NCI-H1436 treated with DMSO at 0.1 percent for 48 hours (cell line): ENCODE measurements around the gene COL9A2.
"Not testable (repeated sequence)": the region's sequence is repeated elsewhere in the genome, so short reads cannot be mapped to it uniquely, and the experiment has no call there.

ENCODE experiments used
- DNase-seq: peaks from one replicate; lab custom pipeline; 2025; lab: John Stamatoyannopoulos, UW

The COL9A2 gene

DNA sequence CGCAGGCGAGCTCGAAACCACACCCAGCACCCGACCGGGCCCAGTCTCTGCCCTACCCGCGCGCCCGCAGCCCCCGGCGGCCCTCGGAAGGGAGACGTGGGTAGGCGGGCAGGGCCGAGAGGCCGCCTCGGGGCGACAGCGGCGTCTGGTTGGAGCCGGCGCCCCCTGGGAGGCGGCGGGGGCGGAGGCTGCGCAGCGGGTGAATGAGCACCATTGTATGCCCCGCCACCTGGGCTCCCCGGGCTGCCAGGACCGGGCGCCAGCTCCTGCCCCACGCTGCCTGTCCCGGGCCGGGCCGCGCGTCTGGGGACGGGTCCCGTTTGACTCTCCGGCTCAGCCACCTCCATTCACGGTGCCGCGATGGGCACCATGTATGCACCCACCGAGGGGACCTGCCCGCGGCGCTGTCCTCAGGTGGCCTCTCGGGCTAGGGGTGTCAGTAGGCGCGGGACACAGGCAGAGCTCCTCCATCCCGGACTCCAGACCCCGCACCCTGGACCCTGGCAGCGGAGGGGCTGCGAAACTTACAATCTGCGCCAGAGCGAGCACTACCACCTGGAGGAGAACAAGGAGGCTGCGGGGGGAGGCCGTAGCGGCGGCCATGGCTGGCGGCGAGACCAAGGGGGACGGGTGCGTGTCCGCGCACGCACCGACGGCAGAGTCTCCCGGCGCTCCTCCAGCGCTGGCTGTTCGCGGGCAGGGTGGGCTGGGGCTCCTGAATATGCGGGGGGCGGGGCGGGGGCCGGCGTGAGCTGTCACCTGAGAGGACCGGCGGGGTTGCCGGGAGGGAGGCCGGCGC lies at the start of gene COL9A2:
Gene COL9A2, minus strand, starts transcription at position 692 of the 799 bp plus-strand sequence. Its CDS starts 89 bp downstream, at position 603.
- DNase-seq, result no peak

DNA sequence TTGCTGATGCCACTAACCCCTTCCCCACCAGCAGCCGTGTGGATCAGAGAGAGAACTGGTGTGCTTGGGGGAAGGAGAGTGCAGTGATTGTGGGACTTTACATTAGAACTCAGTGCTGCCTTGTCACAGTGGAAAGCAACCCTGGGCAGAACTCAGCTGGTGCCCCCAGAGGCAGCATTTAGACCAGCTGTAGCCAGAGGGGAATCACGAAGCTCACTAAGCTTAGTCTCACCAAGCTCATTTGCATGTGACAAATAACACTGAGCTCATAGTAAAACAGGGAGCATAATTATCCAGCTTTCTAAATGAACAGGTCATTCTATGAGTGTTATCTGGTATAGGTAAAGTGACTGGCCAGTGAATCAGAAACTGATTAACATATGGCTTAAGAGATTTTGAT lies 46.6 kb upstream of the COL9A2 start:
- DNase-seq, result no peak

GRCh38 chr1:40362699-40363098 lies 45.6 kb upstream of the COL9A2 start:
- DNase-seq, result no peak

GRCh38 chr1:40362199-40362598 lies 45.1 kb upstream of the COL9A2 start:
- DNase-seq, result no peak

DNA sequence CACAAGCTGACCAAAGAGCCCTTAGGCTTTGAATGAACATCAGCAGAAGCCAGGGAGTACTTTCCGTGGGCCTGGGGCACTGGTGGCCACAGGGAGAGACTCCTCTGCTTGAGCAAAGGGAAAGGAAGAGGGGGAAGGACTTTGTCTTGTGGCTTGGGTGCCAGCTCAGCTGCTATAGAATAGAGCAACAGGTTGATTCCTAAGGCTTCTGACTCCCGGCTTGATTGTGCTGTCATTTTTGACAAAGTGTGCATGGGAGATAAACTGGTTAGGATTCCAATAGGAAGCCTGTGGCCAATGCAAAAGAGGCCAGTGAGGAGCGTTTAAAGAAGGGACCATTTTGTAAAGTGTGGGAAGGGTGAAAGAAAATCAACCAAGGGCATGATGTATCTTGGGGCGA lies 44.6 kb upstream of the COL9A2 start:
- DNase-seq, result no peak

DNA sequence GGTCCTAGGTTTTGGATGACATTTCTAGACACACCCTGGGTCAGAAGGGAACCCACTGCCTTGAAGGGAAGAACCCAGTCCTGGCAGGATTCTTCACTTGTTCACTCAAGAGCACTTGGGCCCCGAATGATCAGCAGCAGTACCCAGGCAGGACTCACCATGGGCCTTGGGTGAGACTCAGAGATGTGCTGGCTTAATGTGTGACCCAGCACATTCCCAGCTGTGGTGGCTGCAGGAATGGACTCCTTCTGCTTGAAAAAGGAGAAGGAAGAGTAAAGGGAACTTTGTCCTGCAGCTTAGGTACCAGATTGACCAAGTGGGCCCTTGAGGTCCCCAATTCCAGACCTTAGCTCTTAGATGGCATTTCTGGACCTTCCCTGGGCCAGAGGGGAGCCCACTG lies 44.1 kb upstream of the COL9A2 start:
- DNase-seq, result no peak

DNA sequence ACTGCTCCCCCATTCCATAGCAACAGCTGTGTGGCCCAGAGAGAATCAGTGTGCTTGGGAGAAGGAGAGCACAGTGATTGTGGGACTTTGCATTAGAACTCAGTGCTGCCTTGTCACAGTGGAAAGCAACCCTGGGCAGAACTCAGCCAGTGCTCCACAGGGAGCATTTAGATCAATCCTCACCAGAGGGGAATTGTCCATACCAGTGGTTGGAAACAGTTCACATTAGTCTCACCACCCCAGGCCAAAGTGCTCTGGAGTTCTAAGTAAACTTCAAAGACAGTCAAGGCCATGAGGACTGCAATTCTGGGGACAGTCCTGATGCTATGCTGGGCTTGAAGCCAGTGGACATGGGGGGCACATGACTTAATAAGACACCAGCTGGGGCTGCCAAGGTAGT lies 43.5 kb upstream of the COL9A2 start:
- no peak for DNase-seq

- no peak for DNase-seq
These were observed 40.5 kb upstream of the COL9A2 start for GRCh38 chr1:40357625-40358024.

DNA sequence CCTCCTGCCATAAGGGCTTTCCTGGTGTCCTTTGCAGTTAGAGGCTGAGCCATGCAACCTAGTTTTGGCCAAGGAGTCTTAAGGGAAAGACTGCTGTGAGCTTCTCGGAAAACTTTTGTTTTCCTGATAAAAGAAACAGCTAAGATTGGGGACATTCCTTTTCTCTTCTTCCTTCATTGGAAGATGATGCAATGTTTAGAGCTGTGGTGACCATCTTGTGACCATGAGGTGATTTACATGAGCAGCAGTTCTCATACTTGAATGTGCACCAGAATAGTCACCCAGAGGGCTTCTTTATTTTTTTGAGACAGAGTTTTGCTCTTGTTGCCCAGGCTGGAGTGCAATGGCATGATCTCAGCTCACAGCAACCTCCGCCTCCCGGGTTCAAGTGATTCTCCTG lies 36.0 kb upstream of the COL9A2 start:
- DNase-seq, result no peak

DNA sequence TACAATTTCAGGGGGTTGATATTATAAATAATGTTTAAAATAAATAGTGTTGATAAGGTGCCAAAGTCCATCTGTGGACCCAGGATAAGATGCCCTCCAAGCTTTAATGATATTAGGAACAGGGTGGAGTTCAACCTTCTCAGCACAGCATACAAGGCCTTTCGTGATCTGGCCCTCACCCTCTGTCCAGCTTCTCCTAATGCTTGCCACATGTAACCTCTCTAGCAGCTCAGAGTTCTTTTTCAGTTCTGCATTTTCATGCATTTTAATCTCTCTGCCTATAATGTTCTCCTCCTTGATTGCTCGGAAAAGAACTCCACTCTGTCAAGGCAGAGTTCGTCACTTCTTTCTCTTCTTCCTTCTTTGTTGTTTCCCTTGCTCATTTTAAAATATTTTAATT lies 35.0 kb upstream of the COL9A2 start:
- DNase-seq, result no peak

- DNase-seq, result no peak
These were observed 34.0 kb upstream of the COL9A2 start for GRCh38 chr1:40351124-40351523.

GRCh38 chr1:40350391-40350790 lies 33.3 kb upstream of the COL9A2 start:
- no peak for DNase-seq

DNA sequence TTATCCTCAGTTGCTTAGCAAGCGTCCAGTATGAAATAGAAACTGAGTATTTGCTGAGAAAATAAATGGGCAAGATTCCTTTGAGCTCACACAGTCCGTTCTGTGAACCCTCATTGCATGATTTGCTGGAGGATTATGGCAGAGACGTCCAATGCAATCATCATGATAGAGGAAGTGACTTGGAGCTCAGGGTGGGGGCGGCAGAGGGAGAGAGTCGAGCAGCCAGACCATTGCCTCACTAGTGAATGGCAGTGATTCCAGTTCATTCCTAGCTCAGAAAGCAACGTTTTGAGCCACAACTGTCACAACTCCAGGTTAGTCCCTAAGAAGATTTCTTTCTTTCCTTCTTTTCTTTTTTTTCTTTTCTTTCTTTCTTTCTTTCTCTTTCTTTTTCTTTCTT lies 27.5 kb upstream of the COL9A2 start:
- DNase-seq, result no peak

- not testable (repeated sequence) for DNase-seq
These were observed 25.3 kb upstream of the COL9A2 start for GRCh38 chr1:40342381-40342717.

- no peak for DNase-seq
These were observed 24.6 kb upstream of the COL9A2 start for GRCh38 chr1:40341491-40342380.

DNA sequence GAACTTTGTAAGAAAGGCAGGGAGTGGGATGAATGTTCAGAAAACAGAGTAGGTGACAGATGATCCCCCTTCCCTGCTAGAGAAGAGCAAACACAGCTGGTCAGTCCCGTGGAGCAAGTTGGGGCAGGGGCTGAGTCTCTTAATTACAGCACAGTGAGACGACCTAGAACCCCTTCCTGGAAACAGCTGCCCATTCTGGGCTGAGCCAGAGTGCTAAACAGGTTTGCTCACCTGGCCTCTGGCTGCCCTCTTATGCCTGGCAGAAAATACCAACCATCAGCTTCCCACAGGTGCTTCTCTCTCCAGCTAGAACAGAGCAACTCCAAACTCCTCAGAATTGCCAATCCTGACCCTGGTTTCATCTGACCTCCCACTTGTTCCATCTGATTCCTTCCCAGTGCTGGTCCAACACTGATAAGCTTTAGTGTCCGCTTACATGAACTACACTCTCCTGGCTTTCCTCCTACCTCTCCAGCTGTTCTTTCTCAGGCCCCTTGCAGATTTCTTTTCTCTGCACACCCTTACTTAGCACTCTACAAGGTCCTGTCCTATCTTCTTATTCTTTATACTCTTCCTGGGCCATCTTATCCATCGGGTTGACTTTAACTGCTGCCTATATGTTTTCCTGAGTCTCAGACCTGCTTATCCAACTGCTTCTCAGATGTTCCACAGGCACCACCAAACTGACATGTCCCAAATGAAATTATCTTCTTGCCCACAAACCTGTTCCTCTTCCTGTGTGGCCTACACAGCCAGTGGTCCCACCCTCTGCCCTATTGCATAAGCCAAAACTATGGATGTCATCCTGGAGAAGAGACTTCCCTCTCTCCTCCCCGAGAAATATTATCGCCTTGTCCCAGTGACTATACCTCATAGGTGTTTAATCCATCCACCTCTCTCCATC lies 22.6 kb upstream of the COL9A2 start:
- no peak for DNase-seq

DNA sequence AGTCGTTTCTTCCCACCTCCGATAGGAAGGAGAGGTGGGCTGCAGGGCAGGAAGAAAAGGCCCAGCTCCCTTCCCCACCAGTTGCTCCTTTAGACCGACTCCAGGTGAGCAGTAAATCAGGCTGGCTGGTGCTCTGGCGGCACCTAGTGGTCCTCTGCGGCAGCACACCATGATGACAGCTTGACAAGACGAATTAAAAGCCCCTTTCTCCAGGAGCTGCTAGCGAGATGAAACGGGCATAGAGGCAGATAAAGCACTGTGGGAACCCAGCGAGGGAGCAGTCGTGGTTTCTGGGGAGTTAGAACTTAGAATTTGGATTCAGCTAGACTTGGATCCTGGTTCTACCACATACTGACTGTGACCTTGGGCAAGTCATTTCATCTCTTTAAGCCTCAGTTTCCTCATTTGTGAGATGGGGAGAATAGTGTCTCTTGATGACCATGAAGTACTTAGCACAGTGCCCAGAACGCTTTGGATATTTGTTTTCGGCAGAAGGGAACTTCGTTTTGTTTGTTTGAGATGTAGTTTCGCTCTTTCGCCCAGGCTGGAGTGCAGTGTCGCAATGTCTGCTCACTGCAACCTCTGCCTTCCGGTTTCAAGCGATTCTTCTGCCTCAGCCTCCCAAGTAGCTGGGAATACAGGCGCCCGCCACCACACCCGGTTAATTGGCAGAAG lies 21.8 kb upstream of the COL9A2 start:
- peak; percentile 38 for DNase-seq

DNA sequence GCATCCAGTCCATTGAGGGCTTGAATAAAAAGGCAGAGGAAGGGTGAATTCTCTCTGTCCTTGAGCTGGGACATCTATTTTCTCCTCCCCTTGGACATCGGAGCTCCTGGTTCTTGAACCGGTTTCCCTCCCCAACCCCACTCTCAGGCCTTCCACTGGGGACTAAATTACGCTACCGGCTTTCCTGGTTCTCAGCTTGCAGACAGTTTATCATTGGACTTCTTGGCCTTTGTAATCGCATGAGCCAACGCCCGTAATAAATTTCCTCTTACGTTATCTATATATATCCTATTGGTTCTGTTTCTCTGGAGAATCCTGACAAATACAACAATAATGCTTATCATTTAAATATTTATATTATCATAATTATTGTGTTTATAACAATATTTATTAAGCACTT lies 20.4 kb upstream of the COL9A2 start:
- DNase-seq, result no peak

- DNase-seq, result no peak
These were observed 15.6 kb upstream of the COL9A2 start for GRCh38 chr1:40332695-40333094.

DNA sequence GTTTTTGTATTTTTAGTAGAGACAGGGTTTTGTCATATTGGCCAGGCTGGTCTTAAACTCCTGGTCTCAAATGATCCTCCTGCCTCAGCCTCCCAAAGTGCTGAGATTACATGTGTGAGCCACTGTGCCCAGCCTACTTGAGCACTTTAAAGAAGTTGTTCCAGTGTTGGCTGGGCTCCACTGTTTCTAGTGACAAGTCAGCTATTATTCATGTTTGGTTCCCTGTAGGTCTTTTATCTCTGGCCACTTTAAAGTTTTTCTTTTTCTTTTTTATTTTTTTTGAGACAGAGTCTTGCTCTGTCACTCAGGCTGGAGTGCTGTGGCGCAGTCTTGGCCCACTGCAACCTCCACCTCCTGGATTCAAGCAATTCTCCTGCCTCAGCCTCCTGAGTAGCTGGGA lies 14.3 kb upstream of the COL9A2 start:
- DNase-seq, result not testable (repeated sequence)

DNA sequence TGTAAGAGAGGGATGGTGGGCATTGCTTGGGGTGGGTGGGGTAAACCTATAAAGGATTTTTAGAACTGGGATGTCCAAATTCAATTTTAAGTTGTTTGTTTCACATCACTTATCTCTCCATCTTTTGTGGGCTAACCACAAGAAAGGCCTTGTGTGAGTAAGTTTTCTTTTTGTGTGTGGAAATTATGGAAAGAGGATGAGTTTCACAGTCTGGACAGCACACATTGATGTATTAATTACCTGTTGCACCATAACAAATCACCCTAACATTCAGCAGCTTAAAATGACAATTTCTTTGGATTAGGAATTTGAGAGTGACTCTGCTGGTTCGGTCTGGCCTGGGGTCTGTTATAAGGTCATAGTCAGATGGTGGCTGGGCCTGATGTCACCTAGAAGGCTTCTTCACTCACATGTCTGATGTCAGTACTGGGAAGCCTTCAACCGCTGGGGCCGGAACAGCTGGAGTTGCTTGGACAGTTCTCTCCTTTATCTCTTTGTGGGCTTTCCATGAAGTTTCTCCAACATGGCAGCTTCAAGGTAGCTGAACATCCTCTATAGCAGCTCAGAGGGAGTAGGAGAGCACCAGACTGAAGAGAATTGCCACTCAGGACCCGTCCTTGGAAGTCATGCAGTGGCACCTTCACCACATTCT lies 2.0 kb upstream of the COL9A2 start:
- no peak for DNase-seq
